ENCODE results near the gene IFT57.
A peak's percentile ranks its signal among the peaks of the same experiment; 100 is the strongest.
"Not testable (repeated sequence)": the region's sequence is repeated elsewhere in the genome, so short reads cannot be mapped to it uniquely, and the experiment has no call there.

Gene IFT57, protein sequence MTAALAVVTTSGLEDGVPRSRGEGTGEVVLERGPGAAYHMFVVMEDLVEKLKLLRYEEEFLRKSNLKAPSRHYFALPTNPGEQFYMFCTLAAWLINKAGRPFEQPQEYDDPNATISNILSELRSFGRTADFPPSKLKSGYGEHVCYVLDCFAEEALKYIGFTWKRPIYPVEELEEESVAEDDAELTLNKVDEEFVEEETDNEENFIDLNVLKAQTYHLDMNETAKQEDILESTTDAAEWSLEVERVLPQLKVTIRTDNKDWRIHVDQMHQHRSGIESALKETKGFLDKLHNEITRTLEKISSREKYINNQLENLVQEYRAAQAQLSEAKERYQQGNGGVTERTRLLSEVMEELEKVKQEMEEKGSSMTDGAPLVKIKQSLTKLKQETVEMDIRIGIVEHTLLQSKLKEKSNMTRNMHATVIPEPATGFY

GRCh38 chr3:108221911-108222852 is at the start of gene IFT57:
TSS of gene IFT57 (minus strand) at chr3:108222424. CDS start at chr3:108222322, 102 bp downstream.
- DNase-seq (ENCODE audit: low read depth, low spot score): peak; percentile 87

DNA sequence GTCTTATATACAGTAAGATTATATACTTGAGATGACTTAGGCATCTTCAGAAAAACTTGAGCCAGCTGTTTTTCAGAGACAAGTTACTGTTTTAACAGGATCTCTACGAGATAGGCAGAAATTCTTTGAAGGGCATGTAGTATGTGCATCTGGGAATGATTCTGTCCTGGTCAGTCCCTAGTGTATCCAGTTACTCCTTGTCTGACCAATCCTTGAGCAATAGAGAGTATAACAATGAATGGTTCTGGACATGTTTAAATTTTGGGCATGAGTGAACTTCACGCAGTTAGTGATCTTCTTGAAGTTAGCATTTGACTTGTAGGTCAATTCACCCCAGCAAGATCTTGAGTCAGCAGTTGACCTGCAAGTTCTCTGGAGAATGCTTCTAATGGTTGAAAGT is 49.4 kb upstream of the IFT57 start:
- DNase-seq (ENCODE audit: low read depth, low spot score): no peak

DNA sequence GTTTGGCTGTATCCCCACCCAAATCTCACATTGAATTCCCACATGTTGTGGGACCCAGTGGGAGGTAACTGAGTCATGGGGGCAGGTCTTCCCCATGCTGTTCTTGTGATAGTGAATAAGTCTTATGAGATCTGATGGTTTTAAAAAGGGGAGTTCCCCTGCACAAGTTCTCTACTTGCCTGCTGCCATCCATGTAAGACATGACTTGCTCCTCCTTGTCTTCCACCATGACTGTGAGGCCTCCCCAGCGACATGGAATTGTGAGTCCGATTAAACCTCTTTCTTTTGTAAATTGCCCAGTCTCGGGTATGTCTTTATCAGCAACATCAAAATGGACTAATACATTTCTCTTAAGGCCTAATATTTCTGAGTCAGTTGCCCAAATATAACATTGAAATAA is 46.0 kb upstream of the IFT57 start:
- DNase-seq (ENCODE audit: low read depth, low spot score): not testable (repeated sequence)

DNA sequence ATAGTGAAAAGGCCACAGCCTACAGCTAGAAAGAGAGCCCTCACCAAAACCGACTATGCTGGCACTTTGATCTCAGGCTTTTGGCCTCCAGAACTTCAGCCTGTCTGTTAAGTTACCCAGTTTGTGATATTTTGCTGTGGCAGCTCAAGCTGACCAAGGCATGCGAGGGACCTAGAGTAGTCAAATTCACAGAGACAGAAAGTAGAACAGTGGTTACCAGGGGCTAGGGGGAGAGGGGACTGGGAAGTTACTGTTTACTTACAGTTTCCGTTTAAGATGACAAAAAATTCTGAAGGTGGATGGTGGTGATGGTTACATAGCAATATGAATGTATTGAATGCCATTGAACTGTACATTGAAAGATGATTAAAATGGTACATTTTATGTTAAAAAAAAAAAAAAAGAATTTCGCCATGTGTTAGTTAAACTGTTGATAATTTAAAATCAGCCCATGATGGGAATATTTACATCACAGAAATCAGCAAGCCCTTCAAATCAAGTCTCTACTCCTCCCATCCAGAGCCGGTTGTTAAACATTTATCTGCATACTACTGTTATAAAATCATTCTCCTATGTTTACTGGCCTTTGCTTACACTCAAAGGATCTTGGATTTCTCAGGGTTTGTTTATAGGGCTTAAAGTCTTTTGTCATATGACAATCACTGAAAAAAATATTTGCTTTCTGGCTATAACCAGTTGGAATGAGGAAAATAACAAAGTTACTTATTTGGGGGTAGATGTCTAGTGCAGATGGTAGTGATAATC is 42.5 kb upstream of the IFT57 start:
- not testable (repeated sequence) for DNase-seq (ENCODE audit: low read depth, low spot score)

DNA sequence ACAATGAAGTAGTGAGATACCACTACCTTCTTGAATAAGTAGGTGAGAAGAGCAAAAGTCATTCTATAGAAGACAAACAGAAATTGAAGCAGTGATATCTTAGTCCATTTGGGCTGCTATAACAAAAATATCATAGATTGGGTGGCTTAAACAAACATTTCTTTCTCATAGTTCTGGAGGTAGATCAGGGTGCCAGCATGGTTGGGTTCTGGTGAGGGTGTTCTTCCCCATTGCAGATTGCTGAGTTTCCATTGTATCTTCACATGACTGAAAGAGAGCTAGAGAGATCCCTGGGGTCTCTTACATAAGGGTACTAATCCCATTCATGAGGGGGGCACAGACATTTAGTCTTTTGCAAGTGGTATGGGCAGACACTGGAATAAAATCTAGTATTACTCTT is 32.9 kb upstream of the IFT57 start:
- no peak for DNase-seq (ENCODE audit: low read depth, low spot score)

DNA sequence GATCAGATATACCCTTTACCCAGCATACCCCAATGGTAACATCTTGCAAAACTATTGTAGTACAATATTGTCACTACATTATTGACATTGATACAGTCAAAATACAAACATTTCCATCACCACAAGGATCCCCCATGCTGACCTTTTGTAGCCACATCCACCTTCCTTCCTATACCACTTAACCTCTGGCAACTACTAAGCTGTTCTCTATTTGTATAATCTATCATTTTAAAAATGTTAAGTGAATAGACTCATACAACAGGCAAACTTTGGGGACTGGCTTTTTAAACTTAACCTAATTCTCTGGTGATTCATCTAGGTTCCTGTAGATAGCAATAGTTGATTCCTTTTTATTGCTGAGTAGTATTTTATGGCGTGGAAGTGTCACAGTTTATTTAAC is 29.6 kb upstream of the IFT57 start:
- no peak for DNase-seq (ENCODE audit: low read depth, low spot score)

DNA sequence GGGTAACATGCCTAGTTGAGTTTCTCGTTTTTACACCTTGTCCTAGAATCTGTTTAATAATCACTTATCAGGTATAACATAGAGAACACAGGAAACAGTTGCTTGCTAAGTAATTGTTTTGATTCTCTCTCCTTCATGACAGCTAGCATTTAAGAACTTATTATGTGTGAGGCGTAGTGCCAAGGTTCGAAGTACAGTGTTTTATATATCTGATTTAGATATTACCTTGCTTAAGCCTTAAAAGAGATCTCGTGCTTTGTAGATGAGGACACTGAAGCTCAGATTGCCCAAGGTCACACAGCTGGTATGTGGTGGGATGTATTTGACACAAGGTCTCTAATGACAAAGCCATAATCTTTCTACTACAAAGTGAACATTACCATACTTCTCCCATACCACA is 29.0 kb upstream of the IFT57 start:
- DNase-seq (ENCODE audit: low read depth, low spot score): no peak

GRCh38 chr3:108250626-108251025 is 28.4 kb upstream of the IFT57 start:
- DNase-seq (ENCODE audit: low read depth, low spot score): no peak

- DNase-seq (ENCODE audit: low read depth, low spot score): no peak
Observed at GRCh38 chr3:108243243-108243642, 21.0 kb upstream of the IFT57 start.

GRCh38 chr3:108242776-108243175 is 20.6 kb upstream of the IFT57 start:
- DNase-seq (ENCODE audit: low read depth, low spot score): no peak

GRCh38 chr3:108241721-108242120 is 19.5 kb upstream of the IFT57 start:
- DNase-seq (ENCODE audit: low read depth, low spot score): no peak

DNA sequence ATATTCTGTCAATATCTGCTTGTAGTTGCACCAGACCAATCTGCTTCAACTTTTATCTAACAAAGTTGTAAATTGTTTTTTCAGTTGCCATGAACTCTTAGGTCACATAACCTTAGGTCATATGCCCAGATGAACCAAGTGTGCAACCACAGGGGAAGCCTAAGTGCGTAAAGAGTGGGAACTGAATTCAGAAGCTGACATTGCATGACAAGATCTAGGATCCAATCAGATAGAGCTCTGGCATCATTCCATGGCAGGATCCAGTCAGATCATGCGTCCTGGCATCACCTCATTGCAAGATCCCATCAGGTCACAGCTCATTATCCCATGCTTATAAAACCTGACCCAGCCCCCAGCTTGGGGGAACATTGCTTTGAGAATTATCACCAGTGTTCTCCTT is 18.9 kb upstream of the IFT57 start:
- DNase-seq (ENCODE audit: low read depth, low spot score): no peak

GRCh38 chr3:108239082-108239481 is 16.9 kb upstream of the IFT57 start:
- no peak for DNase-seq (ENCODE audit: low read depth, low spot score)

DNA sequence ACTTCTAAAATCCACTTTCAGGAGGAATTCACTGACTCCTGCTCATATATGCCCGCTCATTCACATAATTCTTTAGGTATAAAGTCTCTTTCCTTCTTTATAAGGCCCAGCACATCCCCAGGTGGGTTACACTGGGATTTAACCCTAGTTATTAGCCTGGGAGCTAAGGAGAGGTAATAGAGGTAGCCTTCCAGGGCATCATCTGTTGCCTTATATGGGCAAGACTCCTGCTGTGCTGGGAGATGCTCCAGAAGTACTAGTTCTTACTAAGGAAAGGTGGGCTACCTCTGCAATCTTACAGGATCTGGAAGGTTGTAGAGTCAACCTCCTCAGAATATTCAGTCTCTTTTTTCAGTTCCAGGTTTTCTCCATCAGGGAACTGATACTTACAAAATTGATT is 13.1 kb upstream of the IFT57 start:
- DNase-seq (ENCODE audit: low read depth, low spot score): no peak

DNA sequence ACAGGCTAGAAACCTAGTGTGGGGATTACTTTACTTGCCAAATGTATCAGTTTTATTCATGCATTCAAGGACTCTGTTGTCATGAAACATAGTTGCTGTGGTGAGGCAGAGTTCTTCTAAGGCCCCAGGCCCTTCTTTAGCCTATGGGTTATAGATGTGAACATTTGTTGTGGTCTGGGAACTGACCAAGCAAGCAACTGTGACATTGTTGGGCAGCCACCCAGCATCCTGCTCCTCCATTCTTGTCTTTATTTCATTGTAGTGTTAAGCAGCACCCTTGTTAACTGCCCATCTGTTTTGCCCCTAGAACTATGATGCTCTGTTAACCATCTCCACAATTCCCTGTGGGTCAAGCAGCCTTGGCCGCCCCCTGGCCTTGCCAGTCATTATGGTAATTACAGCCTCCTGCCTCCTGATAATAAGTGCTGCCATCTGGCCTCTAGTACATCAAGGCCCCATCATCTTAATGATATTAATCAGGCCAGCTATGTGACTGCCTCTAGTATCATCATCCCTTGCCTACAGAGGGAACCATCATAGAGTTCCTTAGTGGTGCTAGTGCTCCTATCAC is 12.2 kb upstream of the IFT57 start:
- DNase-seq (ENCODE audit: low read depth, low spot score): no peak

DNA sequence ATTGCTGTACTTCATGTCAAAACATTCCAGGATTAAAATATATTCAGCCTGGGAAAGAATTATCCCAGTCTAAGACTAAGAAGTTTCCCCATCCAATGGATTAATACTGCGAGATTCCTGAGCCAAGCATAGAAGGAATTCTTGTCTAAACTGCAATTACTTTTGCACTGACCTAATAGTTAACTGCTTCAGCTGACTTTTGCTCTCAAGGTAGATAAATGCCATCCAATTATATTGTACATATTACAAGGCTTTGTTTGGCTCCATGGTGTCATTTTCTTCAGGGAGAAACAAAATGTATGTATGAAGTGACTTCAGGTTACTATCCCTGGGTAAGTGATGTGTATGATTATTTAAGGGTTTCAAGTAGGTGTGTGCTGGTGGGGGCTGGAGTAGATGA is 6.1 kb upstream of the IFT57 start:
- no peak for DNase-seq (ENCODE audit: low read depth, low spot score)

DNA sequence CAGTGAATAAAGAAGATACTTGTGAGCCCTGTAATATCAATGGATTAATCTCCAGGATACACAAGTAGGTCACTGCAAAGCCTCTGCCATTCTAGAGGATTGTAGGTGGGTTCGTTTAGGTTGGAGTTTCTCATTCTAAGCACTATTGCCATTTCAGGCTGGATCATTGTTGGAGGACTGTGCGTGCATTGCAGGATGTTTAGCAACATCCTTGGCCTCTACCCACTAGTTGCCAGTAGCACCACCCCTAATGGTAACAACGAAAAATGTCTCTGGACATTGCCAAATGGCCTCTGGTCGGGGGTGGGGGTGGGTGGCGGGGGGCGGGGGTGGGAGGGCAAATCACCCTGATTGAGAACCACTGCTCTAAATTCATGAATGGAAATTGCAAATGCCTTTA is 4.9 kb upstream of the IFT57 start:
- DNase-seq (ENCODE audit: low read depth, low spot score): no peak

DNA sequence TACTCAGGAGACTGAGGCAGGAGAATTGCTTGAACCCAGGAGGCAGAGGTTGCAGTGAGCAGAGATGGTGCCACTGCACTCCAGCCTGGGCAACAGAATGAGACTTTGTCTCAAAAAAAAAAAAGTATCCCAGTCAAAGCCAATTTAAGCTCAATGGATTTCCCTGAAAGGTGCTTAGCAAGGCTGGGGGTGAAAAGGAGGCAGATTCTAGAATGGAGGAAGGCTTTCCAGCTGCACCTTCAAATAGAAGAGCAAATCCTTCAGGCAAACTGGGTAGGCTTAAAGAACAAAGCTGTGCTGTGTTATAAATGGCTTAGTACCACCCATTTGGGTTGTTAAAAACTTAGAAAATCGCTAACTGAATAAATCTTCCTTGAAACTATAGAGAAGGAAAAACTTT is 3.0 kb upstream of the IFT57 start:
- no peak for DNase-seq (ENCODE audit: low read depth, low spot score)

DNA sequence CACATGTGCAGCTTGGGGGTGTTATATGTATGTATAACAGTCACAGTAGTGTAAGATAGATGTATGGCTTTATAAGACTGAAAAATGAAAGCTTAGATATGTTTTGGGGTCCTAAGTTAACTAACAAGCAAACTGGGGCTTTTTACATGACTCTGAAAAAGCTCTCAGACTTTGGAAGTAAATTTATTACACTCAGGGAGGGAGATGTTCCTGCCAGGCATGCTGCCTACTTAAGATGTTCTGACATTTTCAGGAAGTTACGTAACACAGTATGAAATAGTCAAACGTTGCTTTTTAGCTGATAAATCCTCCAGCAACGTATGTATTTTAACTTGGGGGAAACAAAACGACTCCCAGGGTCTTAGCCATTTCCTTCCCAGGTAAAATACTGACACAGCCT is 1.7 kb upstream of the IFT57 start:
- no peak for DNase-seq (ENCODE audit: low read depth, low spot score)

GRCh38 chr3:108222853-108223565 is 785 bp upstream of the IFT57 start:
- no peak for DNase-seq (ENCODE audit: low read depth, low spot score)

- no peak for DNase-seq (ENCODE audit: low read depth, low spot score)
Observed at GRCh38 chr3:108221393-108221792, 831 bp downstream of the IFT57 start.
